GM23248 (cell line): ENCODE data around the gene ADPRH.

ENCODE experiments used
- EZH2 ChIP-seq: fragments of 200-600 bp; sonication (generic); IDR thresholded peaks from 2 replicates; pipeline ENCODE4 v1.6.1; 2018; ENCODE audit warnings: antibody characterized with exemption, mild to moderate bottlenecking; ENCODE audit not compliant: insufficient read depth, poor library complexity, severe bottlenecking
- EZH2phosphoT487 ChIP-seq: fragments of 200-600 bp; sonication (generic); IDR thresholded peaks from 2 replicates; pipeline ENCODE4 v1.6.1; 2018; ENCODE audit warnings: antibody characterized with exemption, moderate library complexity, mild to moderate bottlenecking, low read depth; ENCODE audit not compliant: insufficient read depth

GRCh38 chr3:119557877-119558269, 21.4 kb upstream of the ADPRH start:
- TF ChIP-seq EZH2phosphoT487, result no peak
- no peak for TF ChIP-seq EZH2
